K562 (cell line): ENCODE results near the gene CAMKV. TPM values are rescaled to one million over a fixed set of nuclear protein-coding genes. Genes with fewer than 3 reads are reported as not detected.

ENCODE experiments used
- ATAC-seq: fragments of 200-7000 bp; cut with Tn5 transposase; 3 replicates; pipeline ENCODE4 v1.9.1; 2020; ENCODE audit warnings: moderate library complexity
- BruUV-seq: library from RNA; stranded (reverse); fragments of 400-500 nt; replicated peaks from 2 replicates; lab custom pipeline; 2021; lab: Mats Ljungman, UMichigan
- CTCF ChIA-PET: fragments of 300-600 bp; formaldehyde crosslinking; extraction: SDS; loops from one replicate; lab custom pipeline; 2021; ENCODE audit warnings: low intra/inter-chr PET ratio; lab: Yijun Ruan, JAX
- POLR2A ChIA-PET: fragments of 300-600, 350-650 bp; sonication (Branson Sonifier 250); formaldehyde crosslinking; extraction: SDS; loops from one replicate; lab custom pipeline; 2021; ENCODE audit warnings: antibody characterized with exemption, inconsistent platforms; lab: Yijun Ruan, JAX
- DNase-seq, 4 experiments: peaks; one replicate each; pipeline versions ENCODE4 v3.0.0 to v3.0.0-alpha.2; 2011 to 2018; ENCODE audit warnings: low spot score in 3 of 4, mixed read lengths in 3 of 4; ENCODE audit errors: extremely low read depth in 1 of 4
- FAIRE-seq: peaks from 2 replicates; lab custom pipeline; 2011; peaks lifted over from hg19 to GRCh38; lab: Jason Lieb, UNC
- H2AFZ ChIP-seq: 2 replicates; pipeline ENCODE4 v1.6.0; 2011; ENCODE audit warnings: low read depth, low read length, control low read depth, inconsistent platforms
- H3K27ac ChIP-seq: fragments of 200-600 bp; 3 replicates; pipeline ENCODE4 v1.8.0; 2011; ENCODE audit warnings: low read depth, mild to moderate bottlenecking, control low read depth, inconsistent platforms, low read length, moderate library complexity, mixed read lengths; ENCODE audit errors: extremely low read depth
- H3K27me3 ChIP-seq, 2 experiments: fragments of 300-600 bp in 1 of 2; 2 replicates in 1 of 2; 3 replicates in 1 of 2; pipeline versions ENCODE4 v1.6.0 to v1.8.0; 2011; ENCODE audit warnings: inconsistent platforms in 2 of 2, low read length in 2 of 2, mild to moderate bottlenecking in 1 of 2, mixed read lengths in 1 of 2, moderate library complexity in 1 of 2; ENCODE audit not compliant: control insufficient read depth in 2 of 2, insufficient read depth in 2 of 2
- H3K36me3 ChIP-seq: fragments of 300-600 bp; 3 replicates; pipeline ENCODE4 v1.8.0; 2011; ENCODE audit warnings: mild to moderate bottlenecking, low read length, inconsistent platforms; ENCODE audit not compliant: control insufficient read depth, insufficient read depth
- H3K4me1 ChIP-seq, 2 experiments: fragments of 200-600 bp in 1 of 2; replicated peaks in 1 of 2; 2 replicates in 1 of 2; 3 replicates in 1 of 2; pipeline versions ENCODE4 v1.5.1 to v1.8.0; 2011; ENCODE audit warnings: inconsistent platforms in 2 of 2, low read length in 2 of 2, mild to moderate bottlenecking in 1 of 2, mixed read lengths in 1 of 2, moderate library complexity in 1 of 2; ENCODE audit not compliant: control insufficient read depth in 2 of 2, insufficient read depth in 2 of 2
- H3K4me2 ChIP-seq: 2 replicates; pipeline ENCODE4 v1.6.1; 2011; ENCODE audit warnings: low read length, control low read depth, inconsistent platforms, mixed read lengths; ENCODE audit not compliant: insufficient read depth
- H3K4me3 ChIP-seq: fragments of 200-600 bp; sonication (generic), shearing (Covaris generic); 2 replicates; pipeline ENCODE4 v1.5.1; 2016; ENCODE audit warnings: control low read depth, inconsistent platforms
- H3K79me2 ChIP-seq: fragments of 200-600 bp; 3 replicates; pipeline ENCODE4 v1.8.0; 2011; ENCODE audit warnings: low read length, inconsistent platforms; ENCODE audit not compliant: control insufficient read depth, insufficient read depth
- H3K9ac ChIP-seq, 2 experiments: 2 replicates each; pipeline versions ENCODE4 v1.6.0 to v1.6.1; 2011; ENCODE audit warnings: low read depth in 2 of 2, low read length in 2 of 2, control low read depth in 1 of 2, inconsistent platforms in 1 of 2, mild to moderate bottlenecking in 1 of 2, mixed read lengths in 1 of 2; ENCODE audit not compliant: insufficient read depth in 1 of 2
- H3K9me1 ChIP-seq: one replicate; pipeline ENCODE4 v1.6.0; 2011; ENCODE audit warnings: inconsistent platforms, mild to moderate bottlenecking, low read length, moderate library complexity; ENCODE audit not compliant: control insufficient read depth, insufficient read depth
- H3K9me3 ChIP-seq: replicated peaks from 2 replicates; pipeline ENCODE4 v1.5.1; 2011; ENCODE audit warnings: low read depth, low read length, inconsistent platforms; ENCODE audit not compliant: control insufficient read depth, insufficient read depth
- H4K20me1 ChIP-seq: replicated peaks from 2 replicates; pipeline ENCODE4 v1.6.1; 2011; ENCODE audit warnings: low read length, inconsistent platforms, mixed read lengths; ENCODE audit not compliant: control insufficient read depth, insufficient read depth
- CEBPB ChIP-seq: fragments of 450-650 bp; IDR thresholded peaks from 2 replicates; pipeline ENCODE4 v1.6.1; 2016; ENCODE audit warnings: missing genetic modification characterization, missing compliant biosample characterization
- DIDO1 ChIP-seq: fragments of 450-650 bp; IDR thresholded peaks from 2 replicates; pipeline ENCODE4 v1.6.1; 2016; ENCODE audit warnings: low read depth, missing biosample characterization, missing genetic modification characterization
- EGR1 ChIP-seq: fragments of 450-650 bp; conservative IDR thresholded peaks from 2 replicates; pipeline ENCODE4 v1.6.1; 2017; ENCODE audit warnings: mild to moderate bottlenecking
- ETS1 ChIP-seq: conservative IDR thresholded peaks from 2 replicates; pipeline ENCODE4 v1.6.1; 2011; ENCODE audit warnings: low read depth, mild to moderate bottlenecking, low read length; ENCODE audit not compliant: control insufficient read depth
- EWSR1 ChIP-seq: fragments of 450-650 bp; IDR thresholded peaks from 2 replicates; pipeline ENCODE4 v1.6.1; 2018; ENCODE audit warnings: borderline replicate concordance, mild to moderate bottlenecking, low read depth, moderate library complexity; ENCODE audit not compliant: partially characterized antibody
- IRF9 ChIP-seq: fragments of 450-650 bp; IDR thresholded peaks from 2 replicates; pipeline ENCODE4 v1.6.1; 2016; ENCODE audit warnings: missing biosample characterization, missing genetic modification characterization
- KLF1 ChIP-seq: fragments of 450-650 bp; IDR thresholded peaks from 2 replicates; pipeline ENCODE4 v1.6.1; 2016; ENCODE audit warnings: missing genetic modification characterization, missing compliant biosample characterization
- NELFE ChIP-seq: IDR thresholded peaks from 2 replicates; pipeline ENCODE4 v1.6.1; 2011; ENCODE audit warnings: mild to moderate bottlenecking; ENCODE audit not compliant: insufficient read depth, insufficient read length
- PTTG1 ChIP-seq: fragments of 450-650 bp; IDR thresholded peaks from 2 replicates; pipeline ENCODE4 v1.6.1; 2016; ENCODE audit warnings: low read depth, mild to moderate bottlenecking, missing genetic modification characterization, missing compliant biosample characterization
- SOX6 ChIP-seq: fragments of 450-650 bp; IDR thresholded peaks from 2 replicates; pipeline ENCODE4 v1.6.1; 2014; ENCODE audit warnings: mild to moderate bottlenecking
- THRB ChIP-seq: fragments of 450-650 bp; formaldehyde crosslinking; conservative IDR thresholded peaks from 2 replicates; pipeline ENCODE4 v1.4.0; 2022; ENCODE audit warnings: mild to moderate bottlenecking, missing genetic modification characterization
- UBTF ChIP-seq, 2 experiments: IDR thresholded peaks; 2 replicates each; pipeline ENCODE4 v1.6.1; 2012; ENCODE audit warnings: improper control_type of control experiment in 2 of 2, low read depth in 2 of 2, low read length in 2 of 2, borderline replicate concordance in 1 of 2
- ZNF184 ChIP-seq: sonication (generic); formaldehyde crosslinking; IDR thresholded peaks from 2 replicates; pipeline ENCODE4 v1.5.0; 2020; ENCODE audit warnings: missing genetic modification reagents
- ZNF197 ChIP-seq: fragments of 200-800 bp; sonication (Bioruptor generic); IDR thresholded peaks from 2 replicates; pipeline ENCODE4 v1.6.1; 2016; ENCODE audit warnings: low read depth, missing genetic modification characterization, missing compliant biosample characterization
- ZNF695 ChIP-seq: fragments of 450-650 bp; formaldehyde crosslinking; IDR thresholded peaks from 2 replicates; pipeline ENCODE4 v1.4.0; 2020; ENCODE audit warnings: mild to moderate bottlenecking, moderate library complexity
- WGBS: fragments of 100-300 bp; shearing (Covaris generic); methylation state at CpG from one replicate; pipeline ENCODE4 v1.1.6; 2016; ENCODE audit warnings: low coverage, mixed read lengths; ENCODE audit not compliant: insufficient coverage; ENCODE audit errors: missing lambda C conversion rate; 5-methylcytosine and 5-hydroxymethylcytosine counted together
- in situ Hi-C: fragments of 300-500 bp; cut with MboI; formaldehyde crosslinking; loops from 4 replicates; pipeline ENCODE4 v1.15.0; 2018; ENCODE audit warnings: inconsistent platforms, mixed read lengths
- intact Hi-C: fragments of 100-400 bp; cut with micrococcal nuclease; formaldehyde crosslinking; loops from 2 replicates; pipeline ENCODE4 v1.14.2; 2022
- polyA plus RNA-seq, 8 experiments: library from polyadenylated mRNA; depleted of rRNA in 4 of 8; stranded (reverse) in 5 of 8; unstranded in 3 of 8; fragments of >200 nt; fragmentation: Nextera tagmentation in 2 of 8; fragmentation: Illumina TruSeq in 1 of 8; extraction: Ambion mirVana in 2 of 8; extraction: Trizol in 1 of 8; gene quantifications; 2 replicates each; pipeline versions ENCODE4 v1.2.1 to v1.2.3, GENCODE V29; 2011 to 2014; ENCODE audit warnings: inconsistent platforms in 1 of 8, missing spikeins in 1 of 8
- total RNA-seq, 7 experiments: library from RNA; depleted of rRNA in 6 of 7; stranded (reverse); fragments of >200 nt in 6 of 7; fragmentation: Illumina TruSeq in 2 of 7; extraction: Trizol in 2 of 7; gene quantifications; 2 replicates each; pipeline versions ENCODE4 v1.2.1 to v1.2.3, GENCODE V29; 2011 to 2021; ENCODE audit warnings: low replicate concordance in 1 of 7

Gene CAMKV
- total and polyA plus RNA-seq, 9 of the 15 experiments (the other 6 are each of a cell fraction or from before 2014, with no cell fraction given) = 0.08 to 2.7 (median 0.79) TPM

GRCh38 chr3:49831341-49831740 is 38.4 kb downstream of the CAMKV start (continued):
- no peak for TF ChIP-seq IRF9 (tag)
- no peak for TF ChIP-seq UBTF (IDR thresholded peaks at IDR 0.05; ENCODE audit: borderline replicate concordance in 1 of 2, low read depth in 2 of 2, low read length in 2 of 2)

GRCh38 chr3:49826016-49826415 is 43.7 kb downstream of the CAMKV start:
- peaks cover 26% of the 10 kb centered on the region; the same call in 1 of the 3 replicates for H3K36me3 ChIP-seq
- 53% methylated on average over 6 of the region's 6 CpGs for WGBS
- FAIRE-seq (no peak), DNase-seq (no peak), ATAC-seq (no peak)
- intact Hi-C loops = no loop called here
- H3K79me2 ChIP-seq = no peaks in the 10 kb centered on the region
- no peaks in the 10 kb centered on the region for H3K4me1 ChIP-seq
- POLR2A ChIA-PET = interaction anchor here (0.6 to 1.1 kb wide), 3 partner anchors 9 to 20 kb away, joined by 3 to 4 read pairs (median 4); no protein-coding TSS in a partner anchor
- no peak overlapping the region for H3K4me3 ChIP-seq
- CTCF ChIA-PET = no interaction called here
- in situ Hi-C loops = no loop called here
- H4K20me1 ChIP-seq = no peaks in the 10 kb centered on the region
- no peaks in the 10 kb centered on the region for H3K27me3 ChIP-seq
- H3K4me2 ChIP-seq = no peak overlapping the region
- no TSS peak for BruUV-seq
- H3K9ac ChIP-seq = no peak overlapping the region
- H3K9me1 ChIP-seq = no peaks in the 10 kb centered on the region
- no peak overlapping the region for H3K27ac ChIP-seq
- no peaks in the 10 kb centered on the region for H3K9me3 ChIP-seq
- H2AFZ ChIP-seq = no peak overlapping the region
- no peak for TF ChIP-seq DIDO1 (tag)
- TF ChIP-seq SOX6 = no peak
- TF ChIP-seq ETS1 = no peak
- no peak for TF ChIP-seq PTTG1 (tag)
- TF ChIP-seq EGR1 = no peak
- TF ChIP-seq KLF1 = no peak
- TF ChIP-seq ZNF197 (CRISPR knock-in tag) = no peak
- no peak for TF ChIP-seq ZNF695 (CRISPR knock-in tag)
- no peak for TF ChIP-seq EWSR1
- TF ChIP-seq CEBPB (tag) = no peak
- no peak for TF ChIP-seq THRB (CRISPR knock-in tag)
- no peak for TF ChIP-seq ZNF184 (CRISPR knock-in tag)
- no peak for TF ChIP-seq NELFE
